ENCODE results near the gene USP48. TPM values are rescaled to one million over a fixed set of nuclear protein-coding genes. Genes with fewer than 3 reads are reported as not detected.

The USP48 gene
- total and polyA plus RNA-seq, 12 donors = 13.8 to 45.0 (median 36.1) TPM

DNA sequence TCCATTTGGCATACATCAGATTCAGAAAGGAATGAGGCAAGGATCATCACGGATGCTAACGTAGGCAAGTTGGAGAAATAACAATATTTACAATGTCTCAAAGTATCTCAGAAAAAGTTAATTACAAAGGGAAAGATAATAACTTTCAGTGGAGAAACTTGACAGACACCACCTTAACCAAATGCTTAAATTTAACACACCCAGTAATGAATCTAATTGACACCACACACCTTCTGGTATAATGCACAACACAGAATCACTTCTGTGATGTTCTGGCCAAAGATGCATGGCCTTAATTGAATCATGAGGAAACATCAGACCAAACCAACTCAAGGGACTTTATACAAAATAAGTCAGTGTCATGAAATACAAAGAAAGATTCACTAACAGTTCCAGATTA lies 23.1 kb downstream of the USP48 start:
- H3K4me3 ChIP-seq = no peak overlapping the region
- H3K9me3 ChIP-seq = no peaks in the 10 kb centered on the region
- no peaks in the 10 kb centered on the region for H3K27me3 ChIP-seq
- intact Hi-C loops (cut with DNase I) = no loop called here
- H3K27ac ChIP-seq = no peak overlapping the region
- peaks cover 0 to 46% (median 22%) of the 10 kb centered on the region in 9 donors for H3K4me1 ChIP-seq
- DNase-seq (no peak), ATAC-seq (no peak)
- WGBS, 2 donors = 72 to 86% methylated on average over 2 of the region's 2 CpGs
- TF ChIP-seq, protein P1, sequence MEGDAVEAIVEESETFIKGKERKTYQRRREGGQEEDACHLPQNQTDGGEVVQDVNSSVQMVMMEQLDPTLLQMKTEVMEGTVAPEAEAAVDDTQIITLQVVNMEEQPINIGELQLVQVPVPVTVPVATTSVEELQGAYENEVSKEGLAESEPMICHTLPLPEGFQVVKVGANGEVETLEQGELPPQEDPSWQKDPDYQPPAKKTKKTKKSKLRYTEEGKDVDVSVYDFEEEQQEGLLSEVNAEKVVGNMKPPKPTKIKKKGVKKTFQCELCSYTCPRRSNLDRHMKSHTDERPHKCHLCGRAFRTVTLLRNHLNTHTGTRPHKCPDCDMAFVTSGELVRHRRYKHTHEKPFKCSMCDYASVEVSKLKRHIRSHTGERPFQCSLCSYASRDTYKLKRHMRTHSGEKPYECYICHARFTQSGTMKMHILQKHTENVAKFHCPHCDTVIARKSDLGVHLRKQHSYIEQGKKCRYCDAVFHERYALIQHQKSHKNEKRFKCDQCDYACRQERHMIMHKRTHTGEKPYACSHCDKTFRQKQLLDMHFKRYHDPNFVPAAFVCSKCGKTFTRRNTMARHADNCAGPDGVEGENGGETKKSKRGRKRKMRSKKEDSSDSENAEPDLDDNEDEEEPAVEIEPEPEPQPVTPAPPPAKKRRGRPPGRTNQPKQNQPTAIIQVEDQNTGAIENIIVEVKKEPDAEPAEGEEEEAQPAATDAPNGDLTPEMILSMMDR (IDR thresholded peaks at IDR 0.05) = no peak
- peaks cover 0 to 24% (median 14%) of the 10 kb centered on the region in 9 donors for H3K36me3 ChIP-seq

DNA sequence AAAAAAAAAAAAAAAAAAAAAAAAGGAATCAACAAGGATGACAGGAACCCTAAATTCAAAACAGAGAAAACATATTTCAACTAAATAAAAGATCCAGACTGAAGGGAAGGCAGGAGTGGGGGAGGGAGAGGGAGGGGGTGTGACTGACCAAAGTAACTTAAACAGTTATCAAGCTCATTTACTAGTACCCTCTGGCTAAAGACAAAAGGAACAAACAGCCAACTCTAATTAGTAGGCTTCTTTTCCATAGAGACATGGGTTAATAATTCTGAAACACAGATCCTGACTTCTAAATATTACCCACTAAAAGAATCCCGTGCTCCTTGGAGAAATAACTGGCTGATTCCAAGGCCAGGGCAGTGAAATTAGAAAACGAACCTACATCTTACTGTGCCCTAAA lies 23.8 kb downstream of the USP48 start:
- no peak for ATAC-seq
- H3K9me3 ChIP-seq = no peaks in the 10 kb centered on the region
- TF ChIP-seq, protein P1 (IDR thresholded peaks at IDR 0.05) = no peak
- peaks cover 0 to 39% (median 16%) of the 10 kb centered on the region in 9 donors for H3K4me1 ChIP-seq
- H3K27me3 ChIP-seq = no peaks in the 10 kb centered on the region
- DNase-seq = no peak
- no peak overlapping the region for H3K4me3 ChIP-seq
- intact Hi-C loops (cut with DNase I) = no loop called here
- peaks cover 0 to 30% (median 18%) of the 10 kb centered on the region in 9 donors for H3K36me3 ChIP-seq
- no peak overlapping the region for H3K27ac ChIP-seq
- 55 to 62% methylated on average over 2 of the region's 2 CpGs for WGBS, 2 donors

DNA sequence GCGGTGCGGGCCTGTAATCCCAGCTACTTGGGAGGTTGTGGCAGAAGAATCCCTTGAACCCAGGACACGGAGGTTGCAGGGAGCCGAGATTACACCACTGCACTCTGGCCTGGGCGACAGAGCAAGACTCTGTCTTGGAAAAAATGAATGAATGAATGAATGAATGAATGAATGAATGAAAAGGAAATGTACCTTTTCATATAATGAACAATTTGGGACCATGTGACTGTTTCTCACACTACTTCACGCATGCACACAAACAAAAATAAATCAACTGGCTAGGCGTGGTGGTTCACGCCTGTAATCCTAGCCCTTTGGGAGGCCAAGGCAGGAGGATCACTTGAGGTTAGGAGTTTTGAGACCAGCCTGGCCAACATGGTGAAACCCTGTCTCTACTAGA lies 24.3 kb downstream of the USP48 start:
- DNase-seq (no peak), ATAC-seq (no peak)
- Histone ChIP-seq H3K36me3 (peaks cover 0 to 36% (median 20%) of the 10 kb centered on the region in 9 donors), H3K4me3 (no peak overlapping the region), H3K27ac (no peak overlapping the region), H3K9me3 (no peaks in the 10 kb centered on the region), H3K4me1 (peaks cover 0 to 34% (median 10%) of the 10 kb centered on the region in 9 donors), H3K27me3 (no peaks in the 10 kb centered on the region)
- 96% methylated on average over 8 of the region's 8 CpGs for WGBS, 2 donors
- TF ChIP-seq, protein P1 (IDR thresholded peaks at IDR 0.05) = no peak
- intact Hi-C loops (cut with DNase I) = no loop called here

DNA sequence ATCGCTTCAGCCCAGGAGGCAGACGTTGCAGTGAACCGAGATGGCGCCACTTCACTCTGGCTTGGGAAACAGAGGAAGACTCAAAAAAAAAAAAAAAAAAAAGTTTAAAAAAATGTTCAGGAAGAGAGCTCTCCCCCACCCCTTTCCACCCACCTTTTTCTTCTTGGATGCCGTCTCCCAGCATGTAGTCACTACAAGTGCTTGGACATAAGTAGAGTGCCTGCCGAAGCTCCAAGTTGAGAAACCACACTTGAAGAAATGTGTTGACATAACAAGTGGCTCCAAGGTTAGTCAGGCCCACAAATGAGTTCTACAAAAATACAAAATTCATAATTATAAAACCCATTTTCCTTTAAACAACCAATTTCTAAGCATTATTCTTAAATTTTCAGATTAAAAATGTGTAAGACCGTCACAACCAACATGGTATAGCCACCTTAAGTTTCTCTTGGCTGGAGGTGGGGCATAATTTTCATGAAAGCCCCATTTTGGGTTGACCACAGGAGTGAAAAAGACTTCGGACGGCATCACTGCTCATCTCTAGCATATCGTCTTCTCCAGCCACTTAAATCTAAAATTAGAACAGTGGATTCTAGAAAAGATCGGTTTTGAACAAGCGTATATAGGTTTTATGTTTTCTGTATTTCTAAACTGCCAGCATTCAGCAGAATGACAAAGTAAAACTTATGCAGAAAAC lies 26.4 kb downstream of the USP48 start:
- no peak overlapping the region for H3K27ac ChIP-seq
- no peak for ATAC-seq
- WGBS, 2 donors = 72 to 78% methylated on average over 12 of the region's 12 CpGs
- TF ChIP-seq, protein P1 (IDR thresholded peaks at IDR 0.05) = no peak
- DNase-seq = no peak
- no peaks in the 10 kb centered on the region for H3K9me3 ChIP-seq
- peaks cover 0 to 56% (median 37%) of the 10 kb centered on the region in 9 donors for H3K36me3 ChIP-seq
- H3K27me3 ChIP-seq = no peaks in the 10 kb centered on the region
- no peak overlapping the region for H3K4me3 ChIP-seq
- intact Hi-C loops (cut with DNase I) = no loop called here
- H3K4me1 ChIP-seq = peaks cover 0 to 19% (median 3%) of the 10 kb centered on the region in 9 donors

Data from heart right ventricle (tissue), 16 donors.